Activated T-cell treated with anti-CD3 and anti-CD28 coated beads, Interleukin-2, amount 50 U/mL, for 72 hours (primary cell): Measurements from ENCODE around the gene VCP. TPM values are rescaled to one million over a fixed set of nuclear protein-coding genes. Genes with fewer than 3 reads are reported as not detected.
A peak's percentile ranks its signal among the peaks of the same experiment; 100 is the strongest.

Experiments
- ATAC-seq, 2 donors: fragments of 150-1000 bp; cut with Tn5 transposase; replicated peaks in 1 of 2; 2 replicates each; pipeline ENCODE4 v1.10.0; 2021; ENCODE audit warnings: moderate library complexity in 2 of 2, mild to moderate bottlenecking in 1 of 2
- DNase-seq, 2 donors: peaks; one replicate each; pipeline ENCODE4 v3.0.0; 2021 to 2022; ENCODE audit warnings: mixed read lengths in 1 of 2
- H3K27ac Mint-ChIP-seq: one replicate; pipeline ENCODE4 v1.8.0; 2022; ENCODE audit warnings: mild to moderate bottlenecking, moderate library complexity, mixed read lengths
- H3K27me3 Mint-ChIP-seq: one replicate; pipeline ENCODE4 v1.8.0; 2022; ENCODE audit warnings: low read depth, mixed read lengths
- H3K36me3 Mint-ChIP-seq, 2 donors: one replicate each; pipeline ENCODE4 v1.8.0; 2022; ENCODE audit warnings: mixed read lengths in 2 of 2, mild to moderate bottlenecking in 1 of 2; ENCODE audit not compliant: insufficient read depth in 2 of 2
- H3K4me1 Mint-ChIP-seq: one replicate; pipeline ENCODE4 v1.8.0; 2022; ENCODE audit warnings: low read depth, mixed read lengths
- H3K4me3 Mint-ChIP-seq, 2 donors: one replicate each; pipeline ENCODE4 v1.8.0; 2022; ENCODE audit warnings: mild to moderate bottlenecking in 2 of 2, mixed read lengths in 2 of 2, moderate library complexity in 2 of 2
- H3K9me3 Mint-ChIP-seq, 2 donors: one replicate each; pipeline ENCODE4 v1.8.0; 2022; ENCODE audit warnings: mixed read lengths in 2 of 2
- total RNA-seq, 2 donors: library from RNA; stranded (reverse); gene quantifications; one replicate each; pipeline ENCODE4 v1.2.3, GENCODE V29; 2022

VCP gene
- total RNA-seq, 2 donors from 2014 or later, result 190 to 199 TPM

DNA sequence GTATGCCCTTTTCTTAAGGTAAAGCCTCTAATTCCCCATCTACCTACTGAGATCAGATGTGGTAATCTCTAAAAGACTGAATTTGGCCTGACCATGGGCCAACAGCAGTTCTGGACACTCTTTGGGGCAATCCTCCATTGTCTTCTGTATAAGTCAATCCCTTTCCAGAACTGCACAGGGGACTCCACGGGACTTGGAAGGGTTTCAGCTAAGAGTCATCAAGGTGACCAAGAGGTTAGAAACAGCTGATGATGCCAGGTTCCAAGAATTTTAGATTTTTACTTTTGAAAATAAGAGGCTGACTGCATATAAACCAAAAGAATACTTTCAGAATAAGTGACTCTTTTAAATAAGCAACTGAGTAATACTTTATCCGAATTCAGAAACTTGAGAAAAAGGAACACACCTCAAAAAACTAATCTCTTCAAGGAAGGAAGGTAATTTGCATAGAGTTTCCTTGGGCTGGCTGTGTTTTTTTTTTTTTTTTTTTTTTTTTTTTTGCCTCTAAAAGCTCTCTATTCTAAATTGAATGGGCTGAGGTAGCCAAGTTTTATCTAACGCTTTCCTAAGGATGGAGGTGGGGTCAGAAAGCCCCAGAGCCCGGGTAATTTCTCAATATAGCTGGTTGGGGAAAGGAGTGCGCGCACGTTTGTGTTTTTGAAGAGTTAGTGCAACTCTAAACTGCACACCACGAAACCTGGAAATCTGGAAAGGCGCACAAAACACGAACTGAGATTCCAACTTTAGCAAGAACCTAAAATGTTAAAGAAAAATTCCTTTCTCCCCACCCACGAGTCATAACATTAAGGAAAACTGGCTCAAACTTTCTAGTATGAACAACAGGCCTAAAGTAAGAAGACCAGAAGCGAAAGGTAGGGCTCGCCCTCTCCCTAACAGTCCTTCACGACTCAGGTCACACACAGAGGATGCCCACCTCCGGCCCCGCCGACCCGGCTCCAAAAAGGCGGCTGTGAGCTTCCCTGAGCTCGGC is 1.3 kb downstream of the VCP start:
- H3K9me3 Mint-ChIP-seq, result no peaks in the 10 kb centered on the region
- DNase-seq (peak; percentile 10 to 13), ATAC-seq (no peak)
- H3K36me3 Mint-ChIP-seq, result peaks cover 13 to 47% of the 10 kb centered on the region in 2 donors
- H3K27me3 Mint-ChIP-seq, result no peaks in the 10 kb centered on the region
- peak overlapping the region; percentile 99 for H3K27ac Mint-ChIP-seq
- peaks cover 77% of the 10 kb centered on the region for H3K4me1 Mint-ChIP-seq
- H3K4me3 Mint-ChIP-seq, result peak overlapping the region; percentile 90 to 91

DNA sequence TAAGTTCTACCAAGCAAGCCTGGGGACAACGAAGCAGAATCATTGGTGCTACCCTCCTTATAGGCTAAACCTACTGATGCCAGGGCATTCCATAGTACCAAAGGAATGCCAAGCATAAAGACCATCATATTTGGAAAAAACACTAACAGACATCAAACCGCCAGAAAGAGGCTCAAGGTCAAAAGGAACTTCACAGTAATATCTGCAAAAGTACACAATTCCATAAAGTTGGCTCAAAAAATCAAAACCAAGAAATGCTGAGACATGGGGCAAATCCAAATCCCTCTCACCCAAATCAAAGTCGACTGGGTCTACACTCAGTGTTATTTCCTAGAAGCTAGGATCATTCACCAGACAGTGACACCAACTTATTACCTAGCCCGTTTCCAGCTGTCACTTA is 3.4 kb downstream of the VCP start:
- H3K4me1 Mint-ChIP-seq, result peaks cover 65% of the 10 kb centered on the region
- peaks cover 23 to 48% of the 10 kb centered on the region in 2 donors for H3K36me3 Mint-ChIP-seq

DNA sequence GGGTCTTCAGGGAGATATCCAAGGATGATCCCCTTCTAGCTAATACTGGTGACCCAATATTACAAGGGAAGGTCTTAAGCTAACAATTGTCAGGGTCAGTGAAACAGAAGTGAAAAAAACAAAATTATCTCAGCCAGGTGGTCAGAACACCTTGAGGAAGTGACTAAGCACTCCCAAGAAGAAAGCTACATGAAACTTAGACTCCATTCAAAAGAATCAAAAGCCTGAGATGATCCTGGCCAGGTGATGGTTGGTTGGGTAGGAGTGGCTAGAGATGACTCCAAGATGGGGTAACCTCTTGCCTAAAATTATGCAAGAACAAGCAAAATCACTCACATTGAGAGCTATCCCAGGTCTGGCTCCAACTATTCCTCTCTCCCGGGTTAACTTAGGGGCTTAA is 5.4 kb downstream of the VCP start:
- Mint-ChIP-seq H3K4me1 (peaks cover 50% of the 10 kb centered on the region), H3K9me3 (no peaks in the 10 kb centered on the region), H3K27ac (peak overlapping the region; percentile 60), H3K4me3 (no peak overlapping the region), H3K36me3 (peaks cover 26 to 54% of the 10 kb centered on the region in 2 donors), H3K27me3 (no peaks in the 10 kb centered on the region)
- ATAC-seq (no peak), DNase-seq (no peak)

More for the DNA sequence above, 3.4 kb downstream of the VCP start:
- H3K27me3 Mint-ChIP-seq, result no peaks in the 10 kb centered on the region
- peak overlapping the region; percentile 36 to 90 for H3K4me3 Mint-ChIP-seq
- DNase-seq (no peak), ATAC-seq (no peak)
- H3K27ac Mint-ChIP-seq, result peak overlapping the region; percentile 43
- no peaks in the 10 kb centered on the region for H3K9me3 Mint-ChIP-seq

DNA sequence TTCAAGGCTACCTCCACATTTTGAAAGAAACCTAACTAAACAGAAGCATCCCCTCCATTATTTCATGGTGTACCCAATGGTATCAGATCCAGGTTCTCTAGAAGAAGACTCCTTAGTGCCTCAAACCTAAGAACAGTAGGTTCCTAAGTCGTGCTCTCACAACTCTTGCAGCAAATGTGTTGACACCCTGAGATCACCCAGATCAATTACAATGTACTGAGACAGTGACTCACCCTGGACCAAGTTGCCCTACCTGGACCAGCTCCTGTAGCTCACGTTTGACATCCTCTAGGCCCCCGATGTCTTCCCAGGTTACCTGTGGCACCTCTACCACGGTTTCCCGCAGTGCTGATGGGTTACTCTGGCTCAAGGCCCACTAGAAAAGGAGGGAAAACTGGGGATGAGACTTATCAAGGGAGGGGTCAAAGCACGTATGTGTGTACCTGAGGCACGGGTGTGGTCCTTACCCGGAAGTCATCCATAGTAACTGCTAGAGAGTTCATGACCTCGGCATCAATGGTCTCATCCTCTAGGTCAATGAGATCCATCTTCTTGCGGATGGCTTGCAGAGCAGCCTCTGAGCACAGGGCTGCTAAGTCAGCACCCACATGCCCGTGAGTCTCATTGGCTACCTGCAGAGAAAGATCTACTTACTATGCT is 11.7 kb downstream of the VCP start:
- Mint-ChIP-seq H3K4me3 (no peak overlapping the region), H3K9me3 (no peaks in the 10 kb centered on the region), H3K4me1 (no peaks in the 10 kb centered on the region), H3K36me3 (peaks cover 38 to 63% of the 10 kb centered on the region in 2 donors), H3K27me3 (no peaks in the 10 kb centered on the region), H3K27ac (no peak overlapping the region)
- no peak for DNase-seq
- no peak for ATAC-seq

- DNase-seq (no peak), ATAC-seq (no peak)
- no peak overlapping the region for H3K4me3 Mint-ChIP-seq
- no peaks in the 10 kb centered on the region for H3K27me3 Mint-ChIP-seq
- no peak overlapping the region for H3K27ac Mint-ChIP-seq
- H3K9me3 Mint-ChIP-seq, result no peaks in the 10 kb centered on the region
- H3K36me3 Mint-ChIP-seq, result peaks cover 30 to 58% of the 10 kb centered on the region in 2 donors
- no peaks in the 10 kb centered on the region for H3K4me1 Mint-ChIP-seq
Measured at GRCh38 chr9:35059438-35059837, 13.0 kb downstream of the VCP start.

DNA sequence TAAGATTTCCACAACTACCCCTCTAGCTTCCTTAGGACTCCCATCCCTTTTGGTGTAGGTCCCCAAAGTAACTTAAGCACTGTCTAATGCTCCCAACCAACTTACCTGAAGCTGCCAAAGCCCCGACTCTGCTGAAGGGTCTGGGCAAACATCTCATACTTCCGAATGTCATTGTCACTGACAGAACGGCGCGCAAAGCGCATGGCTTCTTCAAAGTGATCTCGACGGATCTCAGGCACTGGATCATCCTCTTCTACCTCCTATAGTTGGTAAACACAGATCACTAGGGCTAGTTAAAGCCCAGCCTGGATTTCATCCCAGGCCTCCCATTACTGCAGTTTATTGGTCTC is 15.2 kb downstream of the VCP start:
- no peak for DNase-seq

GRCh38 chr9:35056571-35057270 is 15.7 kb downstream of the VCP start:
- H3K4me1 Mint-ChIP-seq, result no peaks in the 10 kb centered on the region
- no peaks in the 10 kb centered on the region for H3K27me3 Mint-ChIP-seq
- H3K27ac Mint-ChIP-seq, result peak overlapping the region; percentile 47
- H3K36me3 Mint-ChIP-seq, result peaks cover 27 to 47% of the 10 kb centered on the region in 2 donors
- no peaks in the 10 kb centered on the region for H3K9me3 Mint-ChIP-seq
- DNase-seq (no peak), ATAC-seq (peak; percentile 21 to 26)
- H3K4me3 Mint-ChIP-seq, result no peak overlapping the region

More for the DNA sequence above, 15.2 kb downstream of the VCP start:
- no peaks in the 10 kb centered on the region for H3K9me3 Mint-ChIP-seq
- ATAC-seq, result peak in 1 of 2 donors; percentile 10
- peak overlapping the region; percentile 47 for H3K27ac Mint-ChIP-seq
- no peaks in the 10 kb centered on the region for H3K4me1 Mint-ChIP-seq
- H3K4me3 Mint-ChIP-seq, result no peak overlapping the region
- H3K27me3 Mint-ChIP-seq, result no peaks in the 10 kb centered on the region
- peaks cover 27 to 51% of the 10 kb centered on the region in 2 donors for H3K36me3 Mint-ChIP-seq

DNA sequence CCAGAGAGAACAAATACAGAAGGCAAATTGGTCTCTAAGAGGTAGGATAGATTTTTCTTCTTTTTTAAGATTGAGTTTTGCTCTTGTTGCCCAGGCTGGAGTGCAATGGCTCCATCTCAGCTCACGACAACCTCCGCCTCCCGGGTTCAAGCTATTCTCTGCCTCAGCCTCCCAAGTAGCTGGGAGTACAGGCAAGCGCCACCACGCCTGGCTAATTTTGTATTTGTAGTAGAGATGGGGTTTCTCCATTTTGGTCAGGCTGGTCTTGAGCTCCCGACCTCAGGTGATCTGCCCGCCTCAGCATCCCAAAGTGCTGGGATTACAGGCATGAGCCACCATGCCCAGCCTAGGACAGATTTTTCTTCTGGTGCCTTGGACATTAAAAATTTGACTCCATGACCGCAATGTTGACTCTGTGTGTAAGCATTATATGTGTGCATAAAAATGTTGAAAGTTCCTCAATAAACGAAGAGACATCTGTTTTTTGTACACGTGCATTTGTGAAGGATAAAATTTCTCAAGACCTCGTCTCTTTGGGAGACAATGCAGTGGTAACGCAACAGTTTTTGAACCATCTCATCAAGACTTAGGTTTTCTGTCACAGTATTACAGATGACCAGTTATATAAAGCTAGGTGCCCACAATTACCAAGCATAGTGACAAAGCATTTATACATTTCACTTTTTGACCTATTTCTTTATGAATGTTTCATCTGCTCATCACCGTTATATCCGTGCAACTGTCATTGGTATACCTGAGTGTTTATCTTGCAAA is 17.4 kb downstream of the VCP start:
- peaks cover 22 to 42% of the 10 kb centered on the region in 2 donors for H3K36me3 Mint-ChIP-seq
- no peaks in the 10 kb centered on the region for H3K9me3 Mint-ChIP-seq
- H3K27ac Mint-ChIP-seq, result peak overlapping the region; percentile 29
- ATAC-seq, result no peak
- H3K4me3 Mint-ChIP-seq, result no peak overlapping the region
- H3K4me1 Mint-ChIP-seq, result peaks cover 5% of the 10 kb centered on the region
- no peaks in the 10 kb centered on the region for H3K27me3 Mint-ChIP-seq
- no peak for DNase-seq

DNA sequence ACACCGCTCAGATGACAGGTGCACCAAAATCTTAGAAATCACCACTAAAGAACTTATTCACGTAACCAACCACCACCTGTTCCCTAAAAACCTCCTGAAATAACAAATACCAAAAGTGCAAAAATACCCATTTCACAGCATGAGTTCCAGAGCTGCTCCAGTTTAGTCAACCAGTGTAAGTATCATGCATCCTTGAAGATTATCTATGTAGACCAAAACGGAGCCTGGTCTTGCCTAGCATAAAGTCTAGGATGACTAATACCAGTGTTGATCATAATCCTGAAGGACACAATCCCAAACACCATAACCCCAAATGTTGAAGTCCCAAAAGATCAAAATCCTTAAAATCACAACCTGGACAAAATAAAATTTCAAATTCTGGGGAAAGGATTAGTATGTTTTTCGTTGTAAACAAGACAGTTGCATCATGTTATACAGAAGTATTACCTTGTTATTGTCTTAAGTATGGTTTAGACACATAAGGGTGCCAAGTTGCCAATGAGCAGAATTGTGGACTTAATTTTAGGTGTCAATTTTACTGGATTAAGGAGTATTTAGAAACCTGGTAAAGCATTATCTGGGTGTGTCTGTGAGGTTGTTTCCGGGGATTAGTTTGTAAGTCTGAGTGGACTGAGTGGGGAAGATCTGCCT is 18.1 kb downstream of the VCP start:
- H3K27ac Mint-ChIP-seq, result peak overlapping the region; percentile 29
- peaks cover 19 to 35% of the 10 kb centered on the region in 2 donors for H3K36me3 Mint-ChIP-seq
- ATAC-seq (no peak), DNase-seq (no peak)
- H3K4me3 Mint-ChIP-seq, result no peak overlapping the region
- peaks cover 5% of the 10 kb centered on the region for H3K4me1 Mint-ChIP-seq
- H3K9me3 Mint-ChIP-seq, result no peaks in the 10 kb centered on the region
- no peaks in the 10 kb centered on the region for H3K27me3 Mint-ChIP-seq

DNA sequence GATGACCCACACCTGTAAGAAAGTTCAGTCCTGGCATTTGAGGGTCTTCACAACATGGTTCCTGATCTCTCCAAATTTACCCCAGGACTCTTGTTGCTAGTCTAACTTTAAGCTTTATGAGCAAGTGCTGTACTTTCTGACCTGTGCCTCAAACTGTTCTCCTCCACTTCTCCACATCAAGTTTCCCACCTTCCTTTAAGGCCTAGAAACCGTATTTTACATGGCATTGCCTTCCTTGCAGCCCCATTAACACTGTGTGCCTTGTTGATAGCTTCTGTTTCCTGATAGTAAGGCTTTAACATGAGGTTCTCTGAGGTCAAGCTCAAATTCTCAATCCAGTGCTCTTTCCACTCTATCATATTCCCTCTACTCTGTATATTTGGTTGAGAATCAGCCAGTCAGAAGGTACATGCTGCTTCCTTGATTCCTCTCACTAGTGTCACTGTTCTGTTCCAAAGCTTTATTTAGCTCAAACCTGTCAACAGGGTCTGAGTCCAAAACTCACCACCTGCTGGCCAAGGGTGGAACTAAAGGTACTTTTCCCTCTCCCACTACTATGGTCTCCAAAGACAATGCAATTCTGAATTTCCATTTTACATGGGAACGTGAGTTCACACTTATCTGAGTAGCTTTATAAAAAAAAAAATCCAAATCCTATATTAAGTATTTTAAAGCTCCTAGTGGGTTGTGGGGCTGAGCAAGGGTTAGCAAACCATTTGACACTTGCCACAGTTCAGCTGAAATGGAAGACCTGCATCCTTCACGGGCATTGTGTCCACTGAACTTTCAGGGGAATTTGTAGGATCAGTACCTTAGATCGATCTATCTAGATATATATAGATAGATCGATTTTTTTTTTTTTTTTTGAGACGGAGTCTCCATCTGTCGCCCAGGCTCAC is 21.1 kb downstream of the VCP start:
- H3K9me3 Mint-ChIP-seq, result no peaks in the 10 kb centered on the region
- DNase-seq (peak; percentile 51 to 61), ATAC-seq (peak; percentile 60 to 61)
- H3K27me3 Mint-ChIP-seq, result no peaks in the 10 kb centered on the region
- H3K4me1 Mint-ChIP-seq, result peaks cover 5% of the 10 kb centered on the region
- peak overlapping the region; percentile 88 for H3K27ac Mint-ChIP-seq
- H3K36me3 Mint-ChIP-seq, result peaks cover 3 to 14% of the 10 kb centered on the region in 2 donors
- no peak overlapping the region for H3K4me3 Mint-ChIP-seq

GRCh38 chr9:35048511-35048910 is 23.9 kb downstream of the VCP start:
- Mint-ChIP-seq H3K36me3 (peaks cover 3 to 12% of the 10 kb centered on the region in 2 donors), H3K27ac (no peak overlapping the region), H3K27me3 (no peaks in the 10 kb centered on the region), H3K9me3 (no peaks in the 10 kb centered on the region), H3K4me1 (peaks cover 5% of the 10 kb centered on the region), H3K4me3 (no peak overlapping the region)
- DNase-seq (no peak), ATAC-seq (no peak)
